SK-N-MC (cell line): ENCODE data around the gene DLGAP4.

Experiments used
- DNase-seq: peaks from one replicate; pipeline ENCODE4 v3.0.0-alpha.2; 2011; ENCODE audit warnings: low read depth, low spot score
- H3K27ac ChIP-seq: fragments of 200-600 bp; sonication (generic); 2 replicates; pipeline ENCODE4 v1.5.1; 2016; ENCODE audit warnings: mixed run types
- H3K36me3 ChIP-seq: fragments of 200-600 bp; sonication (generic); 2 replicates; pipeline ENCODE4 v1.6.1; 2017; ENCODE audit warnings: antibody characterized with exemption, low read length, mixed read lengths; ENCODE audit not compliant: insufficient read depth
- H3K4me3 ChIP-seq: fragments of 200-600 bp; sonication (generic); 2 replicates; pipeline ENCODE4 v1.5.1; 2016
- H3K9ac ChIP-seq: fragments of 200-600 bp; sonication (generic); 2 replicates; pipeline ENCODE4 v1.8.0; 2017; ENCODE audit warnings: mixed run types, mixed read lengths; ENCODE audit not compliant: insufficient read length
- H3K9me3 ChIP-seq: fragments of 200-600 bp; sonication (generic); 2 replicates; pipeline ENCODE4 v1.6.1; 2017; ENCODE audit warnings: low read depth, mild to moderate bottlenecking, antibody characterized with exemption, low read length, moderate library complexity, mixed read lengths
- EZH2 ChIP-seq: fragments of 200-600 bp; sonication (generic); IDR thresholded peaks from one replicate; pipeline ENCODE4 v1.6.1; 2017; ENCODE audit warnings: antibody characterized with exemption
- FOXP2 ChIP-seq: optimal IDR thresholded peaks from 2 replicates; pipeline ENCODE3; 2011; ENCODE audit warnings: mild to moderate bottlenecking, moderate library complexity; ENCODE audit not compliant: insufficient read depth; ENCODE audit errors: extremely low read length, control extremely low read depth
- POLR2AphosphoS5 ChIP-seq: IDR thresholded peaks from 2 replicates; pipeline ENCODE4 v1.6.1; 2012; ENCODE audit warnings: mild to moderate bottlenecking, low read depth, low read length, borderline replicate concordance

Gene DLGAP4

GRCh38 chr20:36273414-36274180 is 32.5 kb upstream of the DLGAP4 start:
- Histone ChIP-seq H3K9me3 (no peaks in the 10 kb centered on the region), H3K4me3 (no peak overlapping the region), H3K9ac (no peak overlapping the region), H3K27ac (no peak overlapping the region), H3K36me3 (no peaks in the 10 kb centered on the region)
- DNase-seq, result no peak
- TF ChIP-seq FOXP2, result no peak
- TF ChIP-seq EZH2, result no peak

GRCh38 chr20:36274181-36274841 is 31.8 kb upstream of the DLGAP4 start:
- H3K9me3 ChIP-seq, result no peaks in the 10 kb centered on the region
- no peak for DNase-seq
- no peak overlapping the region for H3K9ac ChIP-seq
- H3K27ac ChIP-seq, result no peak overlapping the region
- H3K4me3 ChIP-seq, result no peak overlapping the region
- no peaks in the 10 kb centered on the region for H3K36me3 ChIP-seq
- no peak for TF ChIP-seq POLR2AphosphoS5
- TF ChIP-seq FOXP2, result no peak
- no peak for TF ChIP-seq EZH2

- no peak for DNase-seq
- Histone ChIP-seq H3K4me3 (no peak overlapping the region), H3K27ac (no peak overlapping the region), H3K36me3 (no peaks in the 10 kb centered on the region), H3K9me3 (no peaks in the 10 kb centered on the region), H3K9ac (no peak overlapping the region)
- TF ChIP-seq EZH2, result no peak
- TF ChIP-seq FOXP2, result no peak
- no peak for TF ChIP-seq POLR2AphosphoS5
Measured at GRCh38 chr20:36275011-36275410, 31.1 kb upstream of the DLGAP4 start.

GRCh38 chr20:36275441-36276189 is 30.5 kb upstream of the DLGAP4 start:
- DNase-seq, result no peak
- TF ChIP-seq POLR2AphosphoS5 (no peak), EZH2 (no peak), FOXP2 (no peak)

GRCh38 chr20:36277546-36277945 is 28.6 kb upstream of the DLGAP4 start:
- TF ChIP-seq FOXP2 (no peak), POLR2AphosphoS5 (no peak), EZH2 (no peak)
- no peak overlapping the region for H3K4me3 ChIP-seq
- H3K9ac ChIP-seq, result no peak overlapping the region
- H3K36me3 ChIP-seq, result no peaks in the 10 kb centered on the region
- no peaks in the 10 kb centered on the region for H3K9me3 ChIP-seq
- no peak for DNase-seq
- no peak overlapping the region for H3K27ac ChIP-seq

More at GRCh38 chr20:36275441-36276189, 30.5 kb upstream of the DLGAP4 start:
- Histone ChIP-seq H3K9ac (no peak overlapping the region), H3K36me3 (no peaks in the 10 kb centered on the region), H3K9me3 (no peaks in the 10 kb centered on the region), H3K27ac (no peak overlapping the region), H3K4me3 (no peak overlapping the region)

GRCh38 chr20:36279362-36279761 is 26.8 kb upstream of the DLGAP4 start:
- Histone ChIP-seq H3K9me3 (no peaks in the 10 kb centered on the region), H3K4me3 (no peak overlapping the region), H3K36me3 (no peaks in the 10 kb centered on the region), H3K9ac (no peak overlapping the region), H3K27ac (no peak overlapping the region)
- DNase-seq, result no peak
- no peak for TF ChIP-seq FOXP2
- no peak for TF ChIP-seq EZH2
- TF ChIP-seq POLR2AphosphoS5, result no peak

- no peaks in the 10 kb centered on the region for H3K9me3 ChIP-seq
- H3K27ac ChIP-seq, result no peak overlapping the region
- no peaks in the 10 kb centered on the region for H3K36me3 ChIP-seq
- H3K9ac ChIP-seq, result no peak overlapping the region
- no peak for DNase-seq
- no peak for TF ChIP-seq POLR2AphosphoS5
- no peak for TF ChIP-seq FOXP2
- no peak for TF ChIP-seq EZH2
- H3K4me3 ChIP-seq, result no peak overlapping the region
Measured at GRCh38 chr20:36279776-36280175, 26.4 kb upstream of the DLGAP4 start.

GRCh38 chr20:36281785-36282380 is 24.3 kb upstream of the DLGAP4 start:
- DNase-seq, result no peak
- no peaks in the 10 kb centered on the region for H3K9me3 ChIP-seq
- H3K36me3 ChIP-seq, result no peaks in the 10 kb centered on the region
- H3K9ac ChIP-seq, result no peak overlapping the region
- no peak overlapping the region for H3K4me3 ChIP-seq
- no peak for TF ChIP-seq EZH2
- H3K27ac ChIP-seq, result no peak overlapping the region
